Measurements from ENCODE around the gene SLC9A3.

SLC9A3 gene

DNA sequence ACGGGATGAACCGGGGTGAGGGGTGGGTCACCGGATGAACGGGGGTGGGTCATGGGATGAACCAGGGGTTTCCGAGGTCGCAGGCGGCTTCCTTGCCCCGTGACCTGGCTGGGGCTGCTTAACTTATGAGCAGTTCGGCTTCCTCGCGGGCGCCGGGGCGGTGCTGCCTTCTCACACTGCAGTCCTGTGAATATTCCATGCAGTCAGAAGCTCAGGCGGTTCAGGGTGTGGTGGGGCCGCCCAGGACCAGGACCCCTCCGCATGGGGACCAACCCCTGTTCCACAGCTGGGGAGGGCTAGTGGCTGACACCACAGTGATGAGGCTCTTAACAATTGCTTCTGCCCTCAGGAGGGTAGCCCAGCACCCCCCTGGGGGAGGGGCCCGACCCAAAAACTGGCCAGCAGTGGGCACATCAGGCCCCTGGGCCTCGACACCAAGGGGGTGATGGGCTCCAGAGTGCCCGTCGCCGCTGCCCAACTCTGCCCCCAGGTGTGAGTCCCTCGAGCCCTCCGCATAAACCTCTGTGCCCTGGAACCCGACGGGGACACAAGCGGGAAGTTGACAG lies 30.9 kb upstream of the SLC9A3 start:
- DNase-seq (ENCODE audit: low spot score) = no peak
- Histone ChIP-seq H2BK120ac (ENCODE audit: low read depth, low read length) (peak overlapping the region; percentile 18), H3K9ac (ENCODE audit: low read depth, low read length, poor library complexity) (no peak overlapping the region), H3K36me3 (replicated peaks in 1 of 2; ENCODE audit: control insufficient read depth in 2 of 2, insufficient read depth in 2 of 2, low read length in 2 of 2) (no peaks in the 10 kb centered on the region), H3K9me3 (replicated peaks in 1 of 2; ENCODE audit: control insufficient read depth in 2 of 2, insufficient read depth in 1 of 2, low read depth in 1 of 2, low read length in 2 of 2) (peaks cover 0 to 2% of the 10 kb centered on the region in 2 donors), H2BK5ac (ENCODE audit: low read length) (peak overlapping the region; percentile 82), H2AK5ac (ENCODE audit: low read depth, low read length) (peak overlapping the region; percentile 92), H3K23ac (ENCODE audit: low read depth, low read length, poor library complexity) (peak overlapping the region; percentile 73), H2AFZ (ENCODE audit: low read length) (no peak overlapping the region), H2BK12ac (ENCODE audit: low read length) (no peak overlapping the region), H3K79me1 (ENCODE audit: low read depth, low read length) (no peaks in the 10 kb centered on the region), H3K27me3 (ENCODE audit: control insufficient read depth in 3 of 3, insufficient read depth in 3 of 3, low read depth in 1 of 3, low read length in 3 of 3) (peaks cover 0 to 17% (median 0%) of the 10 kb centered on the region in 3 experiments), H3K27ac (replicated peaks; ENCODE audit: low read length) (no peak overlapping the region), H2BK15ac (ENCODE audit: low read length) (no peak overlapping the region), H3K4me1 (ENCODE audit: control insufficient read depth in 2 of 2, insufficient read depth in 1 of 2, low read depth in 1 of 2, low read length in 2 of 2) (no peaks in the 10 kb centered on the region), H4K8ac (ENCODE audit: low read depth, low read length) (no peak overlapping the region), H3K18ac (ENCODE audit: low read length) (no peak overlapping the region), H3K14ac (ENCODE audit: low read length) (no peak overlapping the region), H3K4me3 (ENCODE audit: low read length in 2 of 2) (no peak overlapping the region), H3K4ac (ENCODE audit: low read length) (no peak overlapping the region), H3K4me2 (ENCODE audit: insufficient read depth, low read length, poor library complexity, severe bottlenecking) (no peak overlapping the region), H4K91ac (ENCODE audit: low read depth, low read length, poor library complexity) (no peak overlapping the region)
- no CpG with 5 or more reads among the region's 27 CpGs for WGBS, 2 donors (ENCODE audit: extremely low coverage in 2 of 2, insufficient read length in 2 of 2, insufficient replicate concordance in 1 of 2)

- Histone ChIP-seq H2BK12ac (ENCODE audit: low read length) (no peak overlapping the region), H3K79me1 (ENCODE audit: low read depth, low read length) (no peaks in the 10 kb centered on the region), H2AFZ (ENCODE audit: low read length) (no peak overlapping the region), H3K4me2 (ENCODE audit: insufficient read depth, low read length, poor library complexity, severe bottlenecking) (no peak overlapping the region), H3K18ac (ENCODE audit: low read length) (no peak overlapping the region), H3K23ac (ENCODE audit: low read depth, low read length, poor library complexity) (no peak overlapping the region), H3K4me1 (ENCODE audit: control insufficient read depth in 2 of 2, insufficient read depth in 1 of 2, low read depth in 1 of 2, low read length in 2 of 2) (no peaks in the 10 kb centered on the region), H3K36me3 (replicated peaks in 1 of 2; ENCODE audit: control insufficient read depth in 2 of 2, insufficient read depth in 2 of 2, low read length in 2 of 2) (no peaks in the 10 kb centered on the region), H4K91ac (ENCODE audit: low read depth, low read length, poor library complexity) (no peak overlapping the region), H3K27ac (replicated peaks; ENCODE audit: low read length) (no peak overlapping the region), H2BK120ac (ENCODE audit: low read depth, low read length) (no peak overlapping the region), H4K8ac (ENCODE audit: low read depth, low read length) (no peak overlapping the region), H2AK5ac (ENCODE audit: low read depth, low read length) (no peak overlapping the region), H2BK15ac (ENCODE audit: low read length) (no peak overlapping the region), H3K4ac (ENCODE audit: low read length) (no peak overlapping the region), H3K4me3 (ENCODE audit: low read length in 2 of 2) (no peak overlapping the region), H3K9me3 (replicated peaks in 1 of 2; ENCODE audit: control insufficient read depth in 2 of 2, insufficient read depth in 1 of 2, low read depth in 1 of 2, low read length in 2 of 2) (peaks cover 0 to 2% of the 10 kb centered on the region in 2 donors), H2BK5ac (ENCODE audit: low read length) (no peak overlapping the region), H3K27me3 (ENCODE audit: control insufficient read depth in 3 of 3, insufficient read depth in 3 of 3, low read depth in 1 of 3, low read length in 3 of 3) (peaks cover 0 to 12% (median 0%) of the 10 kb centered on the region in 3 experiments), H3K14ac (ENCODE audit: low read length) (no peak overlapping the region), H3K9ac (ENCODE audit: low read depth, low read length, poor library complexity) (no peak overlapping the region)
- WGBS, 2 donors (ENCODE audit: extremely low coverage in 2 of 2, insufficient read length in 2 of 2, insufficient replicate concordance in 1 of 2) = no CpG with 5 or more reads among the region's 40 CpGs
- no peak for DNase-seq (ENCODE audit: low spot score)
Measured at GRCh38 chr5:554284-554988, 30.2 kb upstream of the SLC9A3 start.

DNA sequence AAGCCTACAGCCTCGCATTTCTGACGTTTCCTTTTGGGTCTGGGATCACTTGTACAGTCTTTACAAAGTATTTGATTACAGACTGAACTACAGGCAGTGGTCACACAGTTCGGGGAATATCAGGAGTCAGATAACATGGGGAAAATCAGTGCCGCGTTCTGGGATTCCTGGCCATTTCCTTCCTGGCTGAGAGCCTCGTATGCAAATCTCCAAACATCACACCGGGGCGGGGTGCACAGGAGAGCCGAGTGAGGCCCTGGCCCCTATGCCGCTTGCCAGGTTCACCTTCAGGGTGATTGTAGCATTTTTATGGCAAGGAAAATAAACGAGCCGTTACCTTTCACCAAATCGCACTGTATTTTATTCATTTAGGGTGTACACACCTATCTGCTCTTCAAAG lies 29.6 kb upstream of the SLC9A3 start:
- Histone ChIP-seq H3K4me3 (ENCODE audit: low read length in 2 of 2) (no peak overlapping the region), H3K27ac (replicated peaks; ENCODE audit: low read length) (no peak overlapping the region), H3K9ac (ENCODE audit: low read depth, low read length, poor library complexity) (no peak overlapping the region), H4K91ac (ENCODE audit: low read depth, low read length, poor library complexity) (no peak overlapping the region), H3K9me3 (replicated peaks in 1 of 2; ENCODE audit: control insufficient read depth in 2 of 2, insufficient read depth in 1 of 2, low read depth in 1 of 2, low read length in 2 of 2) (peaks cover 0 to 2% of the 10 kb centered on the region in 2 donors), H3K4ac (ENCODE audit: low read length) (no peak overlapping the region), H3K18ac (ENCODE audit: low read length) (no peak overlapping the region), H3K4me2 (ENCODE audit: insufficient read depth, low read length, poor library complexity, severe bottlenecking) (no peak overlapping the region), H3K36me3 (replicated peaks in 1 of 2; ENCODE audit: control insufficient read depth in 2 of 2, insufficient read depth in 2 of 2, low read length in 2 of 2) (no peaks in the 10 kb centered on the region), H2BK12ac (ENCODE audit: low read length) (no peak overlapping the region), H4K8ac (ENCODE audit: low read depth, low read length) (no peak overlapping the region), H3K23ac (ENCODE audit: low read depth, low read length, poor library complexity) (no peak overlapping the region), H2BK120ac (ENCODE audit: low read depth, low read length) (no peak overlapping the region), H3K27me3 (ENCODE audit: control insufficient read depth in 3 of 3, insufficient read depth in 3 of 3, low read depth in 1 of 3, low read length in 3 of 3) (peaks cover 0 to 7% (median 0%) of the 10 kb centered on the region in 3 experiments), H3K14ac (ENCODE audit: low read length) (no peak overlapping the region), H2BK15ac (ENCODE audit: low read length) (no peak overlapping the region), H2AFZ (ENCODE audit: low read length) (no peak overlapping the region), H3K4me1 (ENCODE audit: control insufficient read depth in 2 of 2, insufficient read depth in 1 of 2, low read depth in 1 of 2, low read length in 2 of 2) (no peaks in the 10 kb centered on the region), H3K79me1 (ENCODE audit: low read depth, low read length) (no peaks in the 10 kb centered on the region), H2AK5ac (ENCODE audit: low read depth, low read length) (no peak overlapping the region), H2BK5ac (ENCODE audit: low read length) (no peak overlapping the region)
- no peak for DNase-seq (ENCODE audit: low spot score)
- WGBS, 2 donors (ENCODE audit: extremely low coverage in 2 of 2, insufficient read length in 2 of 2, insufficient replicate concordance in 1 of 2) = no CpG with 5 or more reads among the region's 13 CpGs

DNA sequence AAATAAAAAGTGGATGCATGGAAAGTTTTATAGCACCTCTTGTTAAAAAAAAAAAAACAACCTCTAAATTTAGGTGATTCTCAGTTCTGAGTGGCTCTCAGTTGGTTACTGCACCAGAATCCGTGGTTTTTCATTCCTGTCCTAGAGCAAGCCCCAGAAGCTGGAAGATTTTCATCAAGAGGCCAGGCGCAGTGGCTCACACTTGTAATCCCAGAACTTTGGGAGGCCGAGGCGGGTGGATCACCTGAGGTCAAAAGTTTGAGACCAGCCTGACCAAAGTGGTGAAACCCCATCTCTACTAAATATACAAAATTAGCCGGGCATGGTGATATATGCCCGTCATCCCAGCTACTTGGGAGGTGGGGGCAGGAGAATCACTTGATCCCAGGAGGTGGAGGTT lies 27.2 kb upstream of the SLC9A3 start:
- no peak overlapping the region for H3K4me3 ChIP-seq (ENCODE audit: low read length in 2 of 2)
- H3K4ac ChIP-seq (ENCODE audit: low read length) = no peak overlapping the region
- peaks cover 0 to 1% of the 10 kb centered on the region in 2 donors for H3K4me1 ChIP-seq (ENCODE audit: control insufficient read depth in 2 of 2, insufficient read depth in 1 of 2, low read depth in 1 of 2, low read length in 2 of 2)
- H3K36me3 ChIP-seq (replicated peaks in 1 of 2; ENCODE audit: control insufficient read depth in 2 of 2, insufficient read depth in 2 of 2, low read length in 2 of 2) = no peaks in the 10 kb centered on the region
- no peak for DNase-seq (ENCODE audit: low spot score)
- no peak overlapping the region for H2BK5ac ChIP-seq (ENCODE audit: low read length)
- H3K9me3 ChIP-seq (replicated peaks in 1 of 2; ENCODE audit: control insufficient read depth in 2 of 2, insufficient read depth in 1 of 2, low read depth in 1 of 2, low read length in 2 of 2) = no peaks in the 10 kb centered on the region
- no peaks in the 10 kb centered on the region for H3K79me1 ChIP-seq (ENCODE audit: low read depth, low read length)
- no peak overlapping the region for H3K4me2 ChIP-seq (ENCODE audit: insufficient read depth, low read length, poor library complexity, severe bottlenecking)
- H3K27me3 ChIP-seq (ENCODE audit: control insufficient read depth in 3 of 3, insufficient read depth in 3 of 3, low read depth in 1 of 3, low read length in 3 of 3) = peaks cover 0 to under 1% (median 0%) of the 10 kb centered on the region in 3 experiments
- no peak overlapping the region for H2AK5ac ChIP-seq (ENCODE audit: low read depth, low read length)
- no peak overlapping the region for H3K23ac ChIP-seq (ENCODE audit: low read depth, low read length, poor library complexity)
- no CpG with 5 or more reads among the region's 6 CpGs for WGBS, 2 donors (ENCODE audit: extremely low coverage in 2 of 2, insufficient read length in 2 of 2, insufficient replicate concordance in 1 of 2)
- no peak overlapping the region for H2BK12ac ChIP-seq (ENCODE audit: low read length)
- H3K27ac ChIP-seq (replicated peaks; ENCODE audit: low read length) = no peak overlapping the region
- H2BK15ac ChIP-seq (ENCODE audit: low read length) = no peak overlapping the region
- H4K8ac ChIP-seq (ENCODE audit: low read depth, low read length) = no peak overlapping the region
- H3K18ac ChIP-seq (ENCODE audit: low read length) = no peak overlapping the region
- H3K9ac ChIP-seq (ENCODE audit: low read depth, low read length, poor library complexity) = no peak overlapping the region
- H2BK120ac ChIP-seq (ENCODE audit: low read depth, low read length) = no peak overlapping the region
- H2AFZ ChIP-seq (ENCODE audit: low read length) = no peak overlapping the region
- no peak overlapping the region for H4K91ac ChIP-seq (ENCODE audit: low read depth, low read length, poor library complexity)
- H3K14ac ChIP-seq (ENCODE audit: low read length) = no peak overlapping the region

Measured in neuronal stem cell (in vitro differentiated cells).